K562 (cell line): Measurements from ENCODE around the gene XPR1. TPM values are rescaled to one million over a fixed set of nuclear protein-coding genes. Genes with fewer than 3 reads are reported as not detected.

Experiments used
- BCOR ChIP-seq: fragments of 450-650 bp; IDR thresholded peaks from 2 replicates; pipeline ENCODE4 v1.6.1; 2016
- CTCF ChIP-seq, 3 experiments: IDR thresholded peaks in 2 of 3; conservative IDR thresholded peaks in 1 of 3; 2 replicates each; pipeline ENCODE4 v1.5.1; 2011 to 2012; ENCODE audit warnings: low read length in 3 of 3, mild to moderate bottlenecking in 3 of 3, control low read depth in 2 of 3, improper control_type of control experiment in 1 of 3, inconsistent platforms in 1 of 3, low read depth in 1 of 3, mixed read lengths in 1 of 3, moderate library complexity in 1 of 3; ENCODE audit not compliant: insufficient read depth in 2 of 3
- DPF2 ChIP-seq: fragments of 450-650 bp; IDR thresholded peaks from 2 replicates; pipeline ENCODE4 v1.6.1; 2016
- FOSL1 ChIP-seq: fragments of 200-800 bp; sonication (Bioruptor generic); conservative IDR thresholded peaks from 2 replicates; pipeline ENCODE4 v1.6.1; 2016; ENCODE audit warnings: missing genetic modification characterization, missing compliant biosample characterization
- KLF16 ChIP-seq: IDR thresholded peaks from 2 replicates; pipeline ENCODE4 v1.6.1; 2016; ENCODE audit warnings: antibody characterized with exemption
- LCOR ChIP-seq: sonication (generic); formaldehyde crosslinking; IDR thresholded peaks from 2 replicates; pipeline ENCODE4 v1.8.0; 2022; ENCODE audit warnings: mild to moderate bottlenecking, missing genetic modification reagents
- MAFK ChIP-seq: IDR thresholded peaks from 2 replicates; pipeline ENCODE4 v1.6.1; 2011; ENCODE audit warnings: low read length, improper control_type of control experiment
- MTA2 ChIP-seq: fragments of 450-650 bp; IDR thresholded peaks from 2 replicates; pipeline ENCODE4 v1.6.1; 2016; ENCODE audit warnings: low read depth
- PHB2 ChIP-seq: fragments of 450-650 bp; IDR thresholded peaks from 2 replicates; pipeline ENCODE4 v1.6.1; 2017; ENCODE audit warnings: low read depth
- SMAD4 ChIP-seq: fragments of 250-450 bp; sonication (Bioruptor Pico); conservative IDR thresholded peaks from 2 replicates; pipeline ENCODE4 v1.8.0; 2021; ENCODE audit warnings: inconsistent platforms, mild to moderate bottlenecking, moderate library complexity
- TAL1 ChIP-seq: fragments of 450-650 bp; IDR thresholded peaks from 2 replicates; pipeline ENCODE4 v1.6.1; 2016; ENCODE audit warnings: mild to moderate bottlenecking
- TCFL5 ChIP-seq: fragments of 250-450 bp; sonication (Bioruptor Pico); conservative IDR thresholded peaks from 2 replicates; pipeline ENCODE4 v1.6.1; 2021; ENCODE audit warnings: mild to moderate bottlenecking, moderate library complexity, matching md5 sums
- TRIM28 ChIP-seq: fragments of 450-650 bp; IDR thresholded peaks from 2 replicates; pipeline ENCODE4 v1.6.1; 2017
- ZBTB17 ChIP-seq: fragments of 450-650 bp; formaldehyde crosslinking; IDR thresholded peaks from 2 replicates; pipeline ENCODE4 v1.4.0; 2020; ENCODE audit warnings: mild to moderate bottlenecking
- ZEB2 ChIP-seq: fragments of 450-650 bp; IDR thresholded peaks from 2 replicates; pipeline ENCODE4 v1.6.1; 2016
- ZFX ChIP-seq: sonication (generic); formaldehyde crosslinking; IDR thresholded peaks from 2 replicates; pipeline ENCODE4 v1.8.0; 2022; ENCODE audit warnings: mild to moderate bottlenecking, missing genetic modification reagents, moderate library complexity
- ZKSCAN8 ChIP-seq: fragments of 200-800 bp; sonication (Bioruptor generic); IDR thresholded peaks from 2 replicates; pipeline ENCODE4 v1.6.1; 2016; ENCODE audit warnings: missing genetic modification characterization, missing compliant biosample characterization
- ZMIZ1 ChIP-seq, 2 experiments: fragments of 150-350 bp in 1 of 2; IDR thresholded peaks; 2 replicates each; pipeline ENCODE4 v1.6.1; 2012 to 2016; ENCODE audit warnings: low read depth in 2 of 2, low read length in 2 of 2, mild to moderate bottlenecking in 1 of 2, moderate library complexity in 1 of 2
- ZNF232 ChIP-seq: sonication (generic); formaldehyde crosslinking; IDR thresholded peaks from 2 replicates; pipeline ENCODE4 v1.8.0; 2022; ENCODE audit warnings: mild to moderate bottlenecking, missing genetic modification reagents
- ZNF79 ChIP-seq: fragments of 250-450 bp; sonication (Bioruptor Pico); IDR thresholded peaks from 2 replicates; pipeline ENCODE4 v1.4.0; 2020; ENCODE audit warnings: low read depth, mild to moderate bottlenecking, moderate library complexity
- polyA plus RNA-seq, 8 experiments: library from polyadenylated mRNA; depleted of rRNA in 4 of 8; stranded (reverse) in 5 of 8; unstranded in 3 of 8; fragments of >200 nt; fragmentation: Nextera tagmentation in 2 of 8; fragmentation: Illumina TruSeq in 1 of 8; extraction: Ambion mirVana in 2 of 8; extraction: Trizol in 1 of 8; gene quantifications; 2 replicates each; pipeline versions ENCODE4 v1.2.1 to v1.2.3, GENCODE V29; 2011 to 2014; ENCODE audit warnings: inconsistent platforms in 1 of 8, missing spikeins in 1 of 8
- total RNA-seq, 7 experiments: library from RNA; depleted of rRNA in 6 of 7; stranded (reverse); fragments of >200 nt in 6 of 7; fragmentation: Illumina TruSeq in 2 of 7; extraction: Trizol in 2 of 7; gene quantifications; 2 replicates each; pipeline versions ENCODE4 v1.2.1 to v1.2.3, GENCODE V29; 2011 to 2021; ENCODE audit warnings: low replicate concordance in 1 of 7
- TF ChIP-seq, protein P1 (sequence below), 2 experiments: fragments of 200-800 bp in 1 of 2; sonication (Bioruptor generic) in 1 of 2; sonication (generic) in 1 of 2; formaldehyde crosslinking in 1 of 2; IDR thresholded peaks in 1 of 2; conservative IDR thresholded peaks in 1 of 2; 2 replicates each; pipeline versions ENCODE4 v1.5.0 to v1.6.1; 2016 to 2020; ENCODE audit warnings: missing compliant biosample characterization in 1 of 2, missing genetic modification characterization in 1 of 2, missing genetic modification reagents in 1 of 2
- TF ChIP-seq, protein P2 (sequence below): sonication (generic); formaldehyde crosslinking; IDR thresholded peaks from 2 replicates; pipeline ENCODE4 v1.8.0; 2022; ENCODE audit warnings: missing genetic modification reagents, mild to moderate bottlenecking, moderate library complexity, borderline replicate concordance

Gene XPR1
- total and polyA plus RNA-seq, 9 of the 15 experiments (the other 6 are each of a cell fraction or from before 2014, with no cell fraction given): 3.0 to 66.2 (median 38.6) TPM

DNA sequence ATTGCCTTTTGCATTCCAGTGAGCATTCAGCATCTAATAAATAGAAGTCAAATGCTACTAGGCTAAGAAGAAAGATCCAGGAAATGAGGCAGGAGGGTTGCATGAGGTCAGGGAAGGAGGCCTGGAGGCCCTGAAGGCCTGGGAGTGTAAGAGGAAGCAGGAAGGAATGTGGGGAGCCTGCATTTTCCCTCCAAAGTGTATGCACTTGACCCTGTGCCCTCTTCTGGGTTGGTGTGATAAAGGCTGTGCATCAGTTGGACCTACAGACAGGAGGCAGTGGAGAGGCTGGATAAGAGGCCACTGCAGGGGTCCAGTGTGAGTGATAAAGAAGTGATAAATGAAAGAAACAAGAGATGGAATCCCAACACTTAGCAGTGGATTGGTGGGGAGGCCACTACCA, 301.3 kb downstream of the XPR1 start (continued):
- TF ChIP-seq, protein P1, sequence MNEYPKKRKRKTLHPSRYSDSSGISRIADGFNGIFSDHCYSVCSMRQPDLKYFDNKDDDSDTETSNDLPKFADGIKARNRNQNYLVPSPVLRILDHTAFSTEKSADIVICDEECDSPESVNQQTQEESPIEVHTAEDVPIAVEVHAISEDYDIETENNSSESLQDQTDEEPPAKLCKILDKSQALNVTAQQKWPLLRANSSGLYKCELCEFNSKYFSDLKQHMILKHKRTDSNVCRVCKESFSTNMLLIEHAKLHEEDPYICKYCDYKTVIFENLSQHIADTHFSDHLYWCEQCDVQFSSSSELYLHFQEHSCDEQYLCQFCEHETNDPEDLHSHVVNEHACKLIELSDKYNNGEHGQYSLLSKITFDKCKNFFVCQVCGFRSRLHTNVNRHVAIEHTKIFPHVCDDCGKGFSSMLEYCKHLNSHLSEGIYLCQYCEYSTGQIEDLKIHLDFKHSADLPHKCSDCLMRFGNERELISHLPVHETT (CRISPR knock-in tag; conservative IDR thresholded peaks at IDR 0.05 in 1 of 2, IDR thresholded peaks at IDR 0.05 in 1 of 2): 0 out of 4 replicates have a peak, but pooled peaks of 1 of the 2 experiments have one; percentile 45
- TF ChIP-seq MTA2 (peak; percentile 88), TAL1 (peak; percentile 94), ZNF79 (no peak), LCOR (CRISPR knock-in tag) (peak; percentile 78; the same call in 1 of the 2 replicates), TCFL5 (no peak), ZFX (peak; percentile 57; the same call in 1 of the 2 replicates), DPF2 (peak; percentile 89), KLF16 (peak; percentile 85), BCOR (peak; percentile 60; the same call in 1 of the 2 replicates), SMAD4 (CRISPR knock-in tag) (peak; percentile 89), ZEB2 (0 out of 2 replicates have a peak, but pooled peaks have one; percentile 25), MAFK (no peak), CTCF (IDR thresholded peaks at IDR 0.05 in 2 of 3, conservative IDR thresholded peaks at IDR 0.05 in 1 of 3; ENCODE audit: insufficient read depth in 2 of 3, low read depth in 1 of 3, low read length in 3 of 3) (peak; percentile 68 to 70 (median 69)), PHB2 (peak; percentile 83; the same call in 1 of the 2 replicates), FOSL1 (0 out of 2 replicates have a peak, but pooled peaks have one; percentile 30), ZBTB17 (CRISPR knock-in tag) (no peak), ZKSCAN8 (CRISPR knock-in tag) (peak; percentile 49; the same call in 1 of the 2 replicates), ZMIZ1 (IDR thresholded peaks at IDR 0.05; ENCODE audit: low read depth in 2 of 2, low read length in 2 of 2) (peak in 1 of 2 experiments; percentile 70; a peak in 1 of 4 replicates), TRIM28 (0 out of 2 replicates have a peak, but pooled peaks have one; percentile 17), ZNF232 (CRISPR knock-in tag) (no peak)
- TF ChIP-seq, protein P2, sequence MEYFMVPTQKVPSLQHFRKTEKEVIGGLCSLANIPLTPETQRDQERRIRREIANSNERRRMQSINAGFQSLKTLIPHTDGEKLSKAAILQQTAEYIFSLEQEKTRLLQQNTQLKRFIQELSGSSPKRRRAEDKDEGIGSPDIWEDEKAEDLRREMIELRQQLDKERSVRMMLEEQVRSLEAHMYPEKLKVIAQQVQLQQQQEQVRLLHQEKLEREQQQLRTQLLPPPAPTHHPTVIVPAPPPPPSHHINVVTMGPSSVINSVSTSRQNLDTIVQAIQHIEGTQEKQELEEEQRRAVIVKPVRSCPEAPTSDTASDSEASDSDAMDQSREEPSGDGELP: peak; percentile 39; the same call in 1 of the 2 replicates
